ENCODE data around the gene DUSP28. TPM values are rescaled to one million over a fixed set of nuclear protein-coding genes. Genes with fewer than 3 reads are reported as not detected.

The DUSP28 gene
- total and polyA plus RNA-seq, 2 of the 13 experiments (the other 11 are each of a cell fraction or from before 2014, with no cell fraction given): 5.2 to 8.6 TPM

- TF ChIP-seq ZFX (CRISPR knock-in tag; IDR thresholded peaks at IDR 0.05; ENCODE audit: low read depth) (peak; percentile 66; the same call in 1 of the 2 replicates), FOXP4 (CRISPR knock-in tag; IDR thresholded peaks at IDR 0.05) (no peak), RORA (CRISPR knock-in tag; IDR thresholded peaks at IDR 0.05) (no peak), ZNF782 (CRISPR knock-in tag; IDR thresholded peaks at IDR 0.05; ENCODE audit: borderline replicate concordance) (no peak), NFIB (CRISPR knock-in tag; IDR thresholded peaks at IDR 0.05; ENCODE audit: borderline replicate concordance) (no peak), DNMT1 (CRISPR knock-in tag; IDR thresholded peaks at IDR 0.05) (no peak; the same call in 1 of the 2 replicates), E2F2 (CRISPR knock-in tag; IDR thresholded peaks at IDR 0.05; ENCODE audit: borderline replicate concordance) (no peak), SALL2 (CRISPR knock-in tag; IDR thresholded peaks at IDR 0.05) (no peak), DRAP1 (CRISPR knock-in tag; IDR thresholded peaks at IDR 0.05) (0 out of 2 replicates have a peak, but pooled peaks have one; percentile 25), ZNF773 (CRISPR knock-in tag; IDR thresholded peaks at IDR 0.05; ENCODE audit: borderline replicate concordance) (no peak), ZBTB20 (CRISPR knock-in tag; IDR thresholded peaks at IDR 0.05; ENCODE audit: borderline replicate concordance, low read depth) (no peak)
- TF ChIP-seq, protein P1, sequence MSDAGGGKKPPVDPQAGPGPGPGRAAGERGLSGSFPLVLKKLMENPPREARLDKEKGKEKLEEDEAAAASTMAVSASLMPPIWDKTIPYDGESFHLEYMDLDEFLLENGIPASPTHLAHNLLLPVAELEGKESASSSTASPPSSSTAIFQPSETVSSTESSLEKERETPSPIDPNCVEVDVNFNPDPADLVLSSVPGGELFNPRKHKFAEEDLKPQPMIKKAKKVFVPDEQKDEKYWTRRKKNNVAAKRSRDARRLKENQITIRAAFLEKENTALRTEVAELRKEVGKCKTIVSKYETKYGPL (CRISPR knock-in tag; IDR thresholded peaks at IDR 0.05): no peak
- TF ChIP-seq, protein P2, sequence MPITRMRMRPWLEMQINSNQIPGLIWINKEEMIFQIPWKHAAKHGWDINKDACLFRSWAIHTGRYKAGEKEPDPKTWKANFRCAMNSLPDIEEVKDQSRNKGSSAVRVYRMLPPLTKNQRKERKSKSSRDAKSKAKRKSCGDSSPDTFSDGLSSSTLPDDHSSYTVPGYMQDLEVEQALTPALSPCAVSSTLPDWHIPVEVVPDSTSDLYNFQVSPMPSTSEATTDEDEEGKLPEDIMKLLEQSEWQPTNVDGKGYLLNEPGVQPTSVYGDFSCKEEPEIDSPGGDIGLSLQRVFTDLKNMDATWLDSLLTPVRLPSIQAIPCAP (CRISPR knock-in tag; IDR thresholded peaks at IDR 0.05; ENCODE audit: low read depth): no peak
- TF ChIP-seq, protein P3, sequence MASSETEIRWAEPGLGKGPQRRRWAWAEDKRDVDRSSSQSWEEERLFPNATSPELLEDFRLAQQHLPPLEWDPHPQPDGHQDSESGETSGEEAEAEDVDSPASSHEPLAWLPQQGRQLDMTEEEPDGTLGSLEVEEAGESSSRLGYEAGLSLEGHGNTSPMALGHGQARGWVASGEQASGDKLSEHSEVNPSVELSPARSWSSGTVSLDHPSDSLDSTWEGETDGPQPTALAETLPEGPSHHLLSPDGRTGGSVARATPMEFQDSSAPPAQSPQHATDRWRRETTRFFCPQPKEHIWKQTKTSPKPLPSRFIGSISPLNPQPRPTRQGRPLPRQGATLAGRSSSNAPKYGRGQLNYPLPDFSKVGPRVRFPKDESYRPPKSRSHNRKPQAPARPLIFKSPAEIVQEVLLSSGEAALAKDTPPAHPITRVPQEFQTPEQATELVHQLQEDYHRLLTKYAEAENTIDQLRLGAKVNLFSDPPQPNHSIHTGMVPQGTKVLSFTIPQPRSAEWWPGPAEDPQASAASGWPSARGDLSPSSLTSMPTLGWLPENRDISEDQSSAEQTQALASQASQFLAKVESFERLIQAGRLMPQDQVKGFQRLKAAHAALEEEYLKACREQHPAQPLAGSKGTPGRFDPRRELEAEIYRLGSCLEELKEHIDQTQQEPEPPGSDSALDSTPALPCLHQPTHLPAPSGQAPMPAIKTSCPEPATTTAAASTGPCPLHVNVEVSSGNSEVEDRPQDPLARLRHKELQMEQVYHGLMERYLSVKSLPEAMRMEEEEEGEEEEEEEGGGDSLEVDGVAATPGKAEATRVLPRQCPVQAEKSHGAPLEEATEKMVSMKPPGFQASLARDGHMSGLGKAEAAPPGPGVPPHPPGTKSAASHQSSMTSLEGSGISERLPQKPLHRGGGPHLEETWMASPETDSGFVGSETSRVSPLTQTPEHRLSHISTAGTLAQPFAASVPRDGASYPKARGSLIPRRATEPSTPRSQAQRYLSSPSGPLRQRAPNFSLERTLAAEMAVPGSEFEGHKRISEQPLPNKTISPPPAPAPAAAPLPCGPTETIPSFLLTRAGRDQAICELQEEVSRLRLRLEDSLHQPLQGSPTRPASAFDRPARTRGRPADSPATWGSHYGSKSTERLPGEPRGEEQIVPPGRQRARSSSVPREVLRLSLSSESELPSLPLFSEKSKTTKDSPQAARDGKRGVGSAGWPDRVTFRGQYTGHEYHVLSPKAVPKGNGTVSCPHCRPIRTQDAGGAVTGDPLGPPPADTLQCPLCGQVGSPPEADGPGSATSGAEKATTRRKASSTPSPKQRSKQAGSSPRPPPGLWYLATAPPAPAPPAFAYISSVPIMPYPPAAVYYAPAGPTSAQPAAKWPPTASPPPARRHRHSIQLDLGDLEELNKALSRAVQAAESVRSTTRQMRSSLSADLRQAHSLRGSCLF (CRISPR knock-in tag; IDR thresholded peaks at IDR 0.05; ENCODE audit: borderline replicate concordance): no peak
- TF ChIP-seq, protein P4, sequence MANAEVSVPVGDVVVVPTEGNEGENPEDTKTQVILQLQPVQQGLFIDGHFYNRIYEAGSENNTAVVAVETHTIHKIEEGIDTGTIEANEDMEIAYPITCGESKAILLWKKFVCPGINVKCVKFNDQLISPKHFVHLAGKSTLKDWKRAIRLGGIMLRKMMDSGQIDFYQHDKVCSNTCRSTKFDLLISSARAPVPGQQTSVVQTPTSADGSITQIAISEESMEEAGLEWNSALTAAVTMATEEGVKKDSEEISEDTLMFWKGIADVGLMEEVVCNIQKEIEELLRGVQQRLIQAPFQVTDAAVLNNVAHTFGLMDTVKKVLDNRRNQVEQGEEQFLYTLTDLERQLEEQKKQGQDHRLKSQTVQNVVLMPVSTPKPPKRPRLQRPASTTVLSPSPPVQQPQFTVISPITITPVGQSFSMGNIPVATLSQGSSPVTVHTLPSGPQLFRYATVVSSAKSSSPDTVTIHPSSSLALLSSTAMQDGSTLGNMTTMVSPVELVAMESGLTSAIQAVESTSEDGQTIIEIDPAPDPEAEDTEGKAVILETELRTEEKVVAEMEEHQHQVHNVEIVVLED (CRISPR knock-in tag; IDR thresholded peaks at IDR 0.05; ENCODE audit: borderline replicate concordance): peak; percentile 35; the same call in 1 of the 2 replicates
Measured at GRCh38 chr2:240567872-240568677, 7.9 kb downstream of the DUSP28 start, which contains the start of gene RNPEPL1 (continued).
